Measurements from ENCODE around the gene NDUFA1.

GRCh38 chrX:119871245-119871598 is 410 bp upstream of the NDUFA1 start:
- TF ChIP-seq ATF3 (IDR thresholded peaks at IDR 0.05) = no peak
- TF ChIP-seq REST (IDR thresholded peaks at IDR 0.05) = no peak

Data from liver (tissue), 2 donors.